Middle frontal gyrus (tissue), 1 donor: ENCODE results near the gene PWWP2B.
"Not testable (repeated sequence)": the region's sequence is repeated elsewhere in the genome, so short reads cannot be mapped to it uniquely, and the experiment has no call there.

Source experiments
- DNase-seq: peaks from one replicate; pipeline ENCODE4 v3.0.0-alpha.2; 2015; ENCODE audit warnings: low spot score; ENCODE audit errors: extremely low spot score

PWWP2B gene

GRCh38 chr10:132397036-132397541 is at the start of gene PWWP2B:
Gene PWWP2B (plus strand): TSS chr10:132397200. CDS start chr10:132397227, 27 bp downstream.
- no peak for DNase-seq

GRCh38 chr10:132347211-132347930 is 49.6 kb upstream of the PWWP2B start:
- no peak for DNase-seq

GRCh38 chr10:132347931-132348267 is 49.1 kb upstream of the PWWP2B start:
- no peak for DNase-seq

DNA sequence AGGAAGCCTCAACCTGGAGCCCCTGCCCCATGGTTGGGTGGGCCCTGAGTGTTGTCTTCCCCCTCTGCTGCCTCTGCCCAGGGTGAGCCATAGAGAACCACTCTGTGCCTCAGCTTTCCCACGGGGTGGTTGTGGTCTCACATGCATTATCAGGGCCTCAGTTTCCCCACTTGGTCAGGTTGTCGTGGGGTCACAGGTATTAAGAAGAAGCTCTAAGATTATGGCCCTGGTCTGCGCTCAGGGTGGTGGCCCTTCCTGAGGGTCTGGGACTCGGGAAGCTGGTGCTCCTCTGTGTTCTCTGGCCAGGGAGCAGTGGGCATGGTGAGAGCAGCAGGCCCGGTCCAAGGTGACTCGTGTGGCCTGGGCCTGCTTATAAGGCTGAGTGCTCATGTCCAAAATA is 47.2 kb upstream of the PWWP2B start:
- no peak for DNase-seq

GRCh38 chr10:132350391-132350790 is 46.6 kb upstream of the PWWP2B start:
- DNase-seq, result no peak

- no peak for DNase-seq
These were observed 46.1 kb upstream of the PWWP2B start for GRCh38 chr10:132350946-132351345.

DNA sequence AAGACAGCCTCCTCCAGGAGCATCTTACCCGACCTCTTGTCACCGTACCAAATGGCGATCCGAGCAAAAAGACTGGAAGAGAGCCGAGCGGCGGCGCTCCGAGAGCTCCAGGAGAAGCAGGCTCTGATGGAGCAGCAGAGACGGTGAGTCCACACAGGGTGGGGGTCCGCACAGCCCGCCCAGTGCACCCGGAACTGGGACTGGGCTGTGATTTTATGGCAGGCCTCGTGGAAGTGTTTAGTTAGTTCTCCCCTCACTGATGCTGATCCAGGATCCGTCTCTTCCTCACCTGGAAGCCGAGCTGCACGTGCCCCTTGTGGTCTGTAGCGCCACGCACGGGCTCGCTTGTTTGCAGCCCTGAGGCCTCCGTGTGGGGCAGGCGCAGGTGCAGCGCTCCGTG is 45.4 kb upstream of the PWWP2B start:
- DNase-seq, result no peak

- not testable (repeated sequence) for DNase-seq
These were observed 44.3 kb upstream of the PWWP2B start for GRCh38 chr10:132352462-132353308.

DNA sequence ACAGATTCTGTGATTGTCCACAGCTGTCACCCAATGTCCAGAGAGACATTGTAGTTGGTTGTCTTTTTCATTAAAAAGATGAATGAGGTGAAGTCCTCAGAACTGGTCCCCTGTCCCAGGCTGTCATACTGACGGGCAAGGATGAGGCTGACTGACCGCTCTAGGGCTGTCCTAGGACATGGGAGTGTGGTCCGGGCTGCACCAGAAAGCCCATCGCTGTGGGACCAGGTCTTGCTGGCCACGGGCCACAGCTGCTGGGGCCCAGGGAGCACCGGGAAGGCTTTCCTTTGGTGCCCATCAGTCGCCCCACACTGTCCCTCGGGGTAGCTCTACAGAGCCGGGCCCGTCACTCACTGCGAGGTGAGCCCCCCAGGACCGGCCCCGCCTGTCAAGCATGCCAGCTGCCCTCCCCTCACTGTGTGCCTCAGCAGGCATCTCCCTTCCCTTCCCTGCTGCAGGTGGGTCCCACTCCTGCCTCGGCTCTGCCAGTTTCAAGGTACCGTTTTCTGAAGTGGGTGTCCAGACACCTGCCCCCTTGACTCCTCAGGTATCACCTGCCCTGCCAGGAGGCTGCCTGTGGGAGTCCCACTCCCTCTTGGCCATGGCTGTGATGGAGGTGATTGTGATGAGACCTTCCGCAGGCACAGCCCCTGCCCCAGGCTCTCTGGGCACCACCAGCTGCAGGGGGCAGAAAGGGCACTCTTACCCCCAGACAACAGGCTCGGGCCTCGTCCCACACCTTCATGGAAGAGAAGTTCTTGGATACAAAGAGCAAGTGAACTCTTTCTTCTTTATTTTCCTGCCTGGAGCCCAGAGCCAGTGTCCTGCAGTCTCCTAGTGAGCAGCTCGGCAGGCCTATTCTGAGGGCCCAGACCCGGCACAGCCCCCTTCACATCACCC is 43.3 kb upstream of the PWWP2B start:
- no peak for DNase-seq

GRCh38 chr10:132354356-132355094 is 42.5 kb upstream of the PWWP2B start:
- no peak for DNase-seq

DNA sequence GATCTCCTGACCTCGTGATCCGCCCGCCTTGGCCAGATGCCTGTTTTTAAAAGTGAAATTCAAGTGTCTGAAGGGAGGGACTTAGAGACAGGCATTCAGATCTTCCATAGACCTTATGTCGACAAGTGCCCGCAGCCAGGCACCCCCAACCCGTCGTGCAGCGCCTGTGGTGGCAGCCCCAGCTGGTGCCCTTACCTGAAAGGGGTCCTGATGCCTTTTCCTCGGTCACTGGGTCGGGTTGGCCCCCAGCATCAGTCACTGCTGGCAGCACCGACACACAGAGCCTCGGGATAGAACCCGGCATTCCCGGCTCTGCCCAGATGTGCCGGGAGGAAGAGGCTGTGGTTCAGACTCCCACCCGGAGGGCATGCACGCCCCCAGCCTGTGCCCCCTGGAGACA is 41.7 kb upstream of the PWWP2B start:
- DNase-seq, result no peak

DNA sequence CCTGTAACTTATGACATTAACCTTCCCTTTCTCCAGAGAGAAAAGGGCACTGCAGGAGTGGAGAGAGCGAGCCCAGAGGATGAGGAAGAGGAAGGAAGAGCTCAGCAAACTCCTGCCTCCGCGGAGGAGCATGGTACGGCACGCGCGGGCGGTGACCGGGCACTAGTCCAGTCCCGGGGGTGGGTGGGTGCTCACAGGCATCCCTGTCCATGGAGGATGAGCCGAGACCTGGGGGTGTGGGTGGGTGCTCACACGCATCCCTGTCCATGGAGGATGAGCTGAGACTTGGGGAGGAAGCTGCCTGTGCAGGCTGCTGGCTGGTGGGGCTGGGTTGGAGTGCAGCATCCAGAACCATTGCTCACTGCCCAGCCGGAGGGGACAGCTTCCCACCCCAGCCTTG is 41.2 kb upstream of the PWWP2B start:
- DNase-seq, result no peak

- DNase-seq, result no peak
These were observed 40.3 kb upstream of the PWWP2B start for GRCh38 chr10:132356621-132357195.

- no peak for DNase-seq
These were observed 39.5 kb upstream of the PWWP2B start for GRCh38 chr10:132357286-132358058.

DNA sequence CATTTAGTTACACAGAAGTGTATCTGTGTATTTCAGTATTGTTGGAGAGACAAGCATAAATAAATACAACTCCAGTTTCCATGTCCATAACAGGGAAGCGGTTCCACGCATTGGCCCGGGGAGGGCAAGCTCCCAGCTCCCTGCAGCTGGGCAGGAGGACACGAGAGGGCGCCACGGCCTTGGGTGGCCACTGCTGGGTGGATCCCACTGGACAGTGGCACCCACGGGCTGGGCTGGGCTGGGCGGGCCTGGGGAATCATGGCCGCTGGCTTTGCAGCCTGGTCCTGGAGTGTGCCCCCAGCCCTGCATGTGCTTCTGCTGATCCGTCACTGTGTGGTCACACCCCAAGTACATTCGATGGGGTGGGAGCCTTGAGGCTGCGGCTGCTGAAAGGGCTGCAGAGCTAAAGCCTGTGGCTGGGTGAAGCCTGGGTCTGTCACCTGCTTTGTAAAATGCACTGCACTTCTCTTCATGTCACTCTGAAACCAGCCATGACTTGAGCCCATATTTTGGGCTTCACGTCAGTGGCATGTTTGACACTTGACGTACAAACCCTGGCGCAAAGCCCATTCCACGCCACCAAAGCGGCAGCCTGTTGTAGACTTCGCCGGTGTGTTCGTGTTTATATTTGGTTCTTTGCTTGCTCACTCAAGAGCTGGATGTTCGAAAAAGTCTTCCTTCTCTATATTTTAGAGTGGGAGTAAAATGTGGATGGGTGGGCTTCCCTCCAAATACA is 37.5 kb upstream of the PWWP2B start:
- no peak for DNase-seq

- DNase-seq, result no peak
These were observed 36.1 kb upstream of the PWWP2B start for GRCh38 chr10:132360766-132361447.

DNA sequence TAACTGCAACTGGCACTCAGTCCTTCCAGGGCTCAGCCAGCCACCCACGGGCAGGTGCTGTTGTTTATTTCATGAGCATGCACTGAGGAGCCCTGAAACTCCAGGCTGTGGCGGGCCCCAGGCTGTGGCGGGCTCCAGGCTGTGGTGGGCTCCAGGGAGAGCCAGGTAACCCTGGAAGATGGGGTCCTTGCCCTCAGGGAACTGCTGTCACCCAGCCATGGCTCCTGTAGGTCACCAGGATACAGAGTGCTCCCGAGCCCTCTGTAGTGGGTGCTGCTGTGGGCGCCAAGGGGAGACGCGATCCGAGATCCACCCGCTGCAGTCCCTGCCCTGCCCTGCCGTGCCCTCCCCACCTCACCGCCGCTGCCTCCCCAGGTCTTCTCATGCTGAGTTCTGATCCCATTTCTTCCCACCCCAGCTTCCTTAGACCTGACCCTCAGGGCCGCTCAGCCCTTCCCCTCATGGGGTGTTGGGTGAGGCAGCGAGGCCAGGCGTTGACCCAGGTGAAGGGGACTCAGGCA is 35.4 kb upstream of the PWWP2B start:
- no peak for DNase-seq

GRCh38 chr10:132362151-132362611 is 34.8 kb upstream of the PWWP2B start:
- DNase-seq, result no peak
